Large intestine (tissue), 3 donors: ENCODE measurements around the gene TPCN1. TPM values are rescaled to one million over a fixed set of nuclear protein-coding genes. Genes with fewer than 3 reads are reported as not detected.
A peak's percentile ranks its signal among the peaks of the same experiment; 100 is the strongest.

Source experiments
- DNase-seq, 2 donors: peaks; one replicate each; pipeline versions ENCODE4 v3.0.0 to v3.0.0-alpha.2; 2013
- H3K27ac ChIP-seq: one replicate; pipeline ENCODE4 v1.5.1; 2013; ENCODE audit warnings: low read length
- H3K27me3 ChIP-seq: 2 replicates; pipeline ENCODE4 v1.6.1; 2013; ENCODE audit warnings: low read length; ENCODE audit not compliant: control insufficient read depth, insufficient read depth
- H3K36me3 ChIP-seq: 2 replicates; pipeline ENCODE4 v1.6.1; 2013; ENCODE audit warnings: low read length; ENCODE audit not compliant: control insufficient read depth, insufficient read depth
- H3K4me1 ChIP-seq: one replicate; pipeline ENCODE4 v1.6.1; 2013; ENCODE audit warnings: low read length; ENCODE audit not compliant: control insufficient read depth, insufficient read depth
- H3K4me3 ChIP-seq: one replicate; pipeline ENCODE4 v1.5.1; 2013; ENCODE audit warnings: low read length
- H3K9me3 ChIP-seq: one replicate; pipeline ENCODE4 v1.6.1; 2013; ENCODE audit warnings: mild to moderate bottlenecking, low read depth, low read length, moderate library complexity; ENCODE audit not compliant: control insufficient read depth
- WGBS: methylation state at CpG from one replicate; pipeline ENCODE4 v1.1.5; 2013; ENCODE audit warnings: low lambda C conversion rate; ENCODE audit not compliant: insufficient coverage; 5-methylcytosine and 5-hydroxymethylcytosine counted together
- polyA plus RNA-seq: library from polyadenylated mRNA; unstranded; fragments of 120-200 nt; gene quantifications from one replicate; pipeline ENCODE4 v1.2.1, GENCODE V29; 2013

The TPCN1 gene
- polyA plus RNA-seq, 1 donor = 65.5 TPM

DNA sequence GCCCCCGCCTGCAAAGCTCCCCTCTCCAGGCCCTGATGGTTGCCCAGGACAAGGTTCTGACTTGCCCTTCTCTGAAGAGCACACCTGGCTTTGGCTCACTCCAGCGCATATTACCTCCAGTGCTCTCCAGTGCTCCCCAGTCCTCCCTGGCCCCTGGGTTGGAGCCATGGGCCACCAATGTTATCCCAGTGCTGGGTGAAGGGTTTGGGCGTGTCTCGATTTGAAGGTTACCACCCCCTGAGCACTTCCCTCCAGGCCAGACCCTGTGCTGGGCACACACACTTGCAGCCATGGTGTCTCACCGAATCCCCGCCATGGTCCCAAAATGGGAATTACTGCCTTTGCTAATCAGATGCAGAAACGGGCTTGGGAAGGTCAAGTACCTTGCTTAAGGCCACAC lies 24.7 kb upstream of the TPCN1 start:
- Histone ChIP-seq H3K36me3 (peaks cover 10% of the 10 kb centered on the region), H3K4me1 (no peaks in the 10 kb centered on the region), H3K27me3 (no peaks in the 10 kb centered on the region), H3K27ac (no peak overlapping the region), H3K4me3 (no peak overlapping the region), H3K9me3 (no peaks in the 10 kb centered on the region)
- no CpG with 5 or more reads among the region's 7 CpGs for WGBS
- DNase-seq = no peak

DNA sequence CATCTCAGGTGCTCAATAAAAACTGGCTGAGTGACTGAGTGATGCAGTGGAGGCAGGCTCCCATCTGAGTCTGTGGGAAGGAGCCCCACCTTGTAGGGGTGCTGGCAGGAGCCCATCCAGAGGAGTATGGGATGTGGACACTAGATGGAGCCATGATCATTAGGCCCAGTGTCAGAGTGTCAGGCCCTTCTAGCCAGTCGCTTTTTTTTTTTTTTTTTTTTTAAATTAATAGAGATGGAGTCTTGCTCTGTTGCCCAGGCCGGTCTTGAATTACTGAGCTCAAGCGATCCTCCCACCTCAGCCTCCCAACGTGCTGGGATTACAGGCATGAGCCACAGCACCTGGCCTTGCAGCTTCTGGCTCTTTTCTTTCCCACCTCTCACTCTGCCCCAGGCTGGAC lies 24.3 kb upstream of the TPCN1 start:
- no peak overlapping the region for H3K4me3 ChIP-seq
- WGBS = 0% methylated on average over 1 of the region's 4 CpGs
- DNase-seq = peak; percentile 52 to 60
- no peaks in the 10 kb centered on the region for H3K9me3 ChIP-seq
- no peak overlapping the region for H3K27ac ChIP-seq
- H3K27me3 ChIP-seq = no peaks in the 10 kb centered on the region
- H3K4me1 ChIP-seq = no peaks in the 10 kb centered on the region
- H3K36me3 ChIP-seq = peaks cover 6% of the 10 kb centered on the region

DNA sequence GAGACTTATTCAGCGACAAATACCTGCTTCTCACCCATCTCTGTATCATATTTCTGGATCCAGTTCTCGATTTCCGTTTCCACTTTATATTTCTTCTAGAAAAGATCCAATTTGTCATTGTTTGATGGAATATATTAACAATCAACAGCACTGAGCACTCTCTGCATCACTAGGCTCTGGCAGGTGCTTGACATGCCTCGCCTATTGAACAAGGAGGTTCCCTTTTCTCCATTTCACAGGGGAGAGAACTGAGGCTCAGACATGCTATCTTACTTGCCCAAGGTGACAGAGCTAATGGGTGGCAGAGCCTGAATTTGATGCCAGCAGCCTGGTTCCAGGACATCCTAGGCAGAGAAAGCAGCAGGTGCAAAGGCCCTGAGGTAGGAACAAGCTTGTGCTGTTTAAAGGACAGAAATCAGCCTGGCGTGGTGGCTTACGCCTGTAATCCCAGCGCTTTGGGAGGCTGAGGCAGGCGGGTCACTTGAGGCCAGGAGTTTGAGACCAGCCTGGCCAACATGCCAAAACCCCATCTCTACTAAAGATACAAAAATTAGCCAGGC lies 23.7 kb upstream of the TPCN1 start:
- no peaks in the 10 kb centered on the region for H3K27me3 ChIP-seq
- H3K4me3 ChIP-seq = no peak overlapping the region
- H3K4me1 ChIP-seq = no peaks in the 10 kb centered on the region
- no peak for DNase-seq
- H3K36me3 ChIP-seq = peaks cover 2% of the 10 kb centered on the region
- no peaks in the 10 kb centered on the region for H3K9me3 ChIP-seq
- 100% methylated on average over 1 of the region's 8 CpGs for WGBS
- H3K27ac ChIP-seq = no peak overlapping the region

DNA sequence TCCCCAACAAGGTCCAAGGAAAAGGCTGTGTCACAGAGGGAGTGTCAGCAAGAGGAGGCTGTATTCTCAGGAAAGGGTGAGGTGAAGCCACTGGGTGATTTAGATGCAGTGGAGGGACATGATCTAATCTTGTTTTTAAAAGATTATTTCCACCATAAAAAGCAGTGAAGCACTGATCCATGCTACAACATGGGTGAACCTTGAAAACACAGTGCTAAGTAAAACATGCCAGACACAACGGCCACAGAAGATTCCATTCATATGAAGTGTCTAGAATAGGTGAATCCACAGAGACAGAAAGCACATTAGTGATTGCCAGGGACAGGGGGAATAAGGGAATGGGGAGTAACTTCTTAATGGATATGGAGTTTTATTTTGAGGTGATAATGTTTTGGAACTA lies 23.0 kb upstream of the TPCN1 start:
- Histone ChIP-seq H3K27ac (no peak overlapping the region), H3K9me3 (no peaks in the 10 kb centered on the region), H3K27me3 (no peaks in the 10 kb centered on the region), H3K4me1 (no peaks in the 10 kb centered on the region), H3K36me3 (no peaks in the 10 kb centered on the region), H3K4me3 (no peak overlapping the region)
- WGBS = no CpG with 5 or more reads among the region's 1 CpG
- DNase-seq = no peak

DNA sequence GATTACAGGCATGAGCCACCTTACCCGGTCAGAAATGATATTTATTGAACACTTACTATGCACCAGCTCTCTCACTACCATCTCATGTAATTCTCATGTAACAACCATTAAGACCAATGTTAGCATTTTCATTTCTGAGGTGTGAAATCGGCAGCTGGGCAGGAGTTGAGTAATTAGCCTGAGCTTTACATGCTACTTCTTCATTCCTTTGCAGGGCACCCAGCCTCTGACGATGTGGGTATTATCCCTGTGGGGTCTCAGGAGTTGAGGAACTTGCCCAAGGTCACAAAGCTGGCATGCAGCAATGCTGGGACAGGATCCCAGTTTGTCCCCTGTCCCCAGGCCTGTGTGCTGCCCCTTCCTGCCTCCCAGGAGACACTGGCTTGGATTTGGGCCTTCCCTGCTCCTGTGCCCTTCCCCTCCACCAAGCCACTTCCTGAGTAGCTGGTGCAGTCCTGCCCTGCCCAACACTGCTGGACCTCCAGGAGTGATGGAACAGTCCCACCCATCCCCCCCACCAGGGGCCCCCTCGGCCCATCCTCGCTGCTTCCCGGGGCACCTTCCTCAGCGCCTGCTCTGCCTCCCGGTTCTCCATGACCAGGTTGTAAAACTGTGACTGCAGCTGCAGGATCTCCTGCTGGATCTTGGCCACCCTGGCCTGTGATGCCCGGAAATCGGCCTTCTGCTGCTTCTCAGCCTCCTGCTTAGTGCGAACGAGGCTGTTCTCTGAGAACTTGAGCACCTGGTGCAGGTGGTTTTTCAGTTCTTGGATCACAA lies 21.1 kb upstream of the TPCN1 start:
- Histone ChIP-seq H3K4me3 (no peak overlapping the region), H3K4me1 (no peaks in the 10 kb centered on the region), H3K27me3 (no peaks in the 10 kb centered on the region), H3K36me3 (no peaks in the 10 kb centered on the region), H3K27ac (no peak overlapping the region), H3K9me3 (no peaks in the 10 kb centered on the region)
- 80% methylated on average over 1 of the region's 12 CpGs for WGBS
- no peak for DNase-seq

DNA sequence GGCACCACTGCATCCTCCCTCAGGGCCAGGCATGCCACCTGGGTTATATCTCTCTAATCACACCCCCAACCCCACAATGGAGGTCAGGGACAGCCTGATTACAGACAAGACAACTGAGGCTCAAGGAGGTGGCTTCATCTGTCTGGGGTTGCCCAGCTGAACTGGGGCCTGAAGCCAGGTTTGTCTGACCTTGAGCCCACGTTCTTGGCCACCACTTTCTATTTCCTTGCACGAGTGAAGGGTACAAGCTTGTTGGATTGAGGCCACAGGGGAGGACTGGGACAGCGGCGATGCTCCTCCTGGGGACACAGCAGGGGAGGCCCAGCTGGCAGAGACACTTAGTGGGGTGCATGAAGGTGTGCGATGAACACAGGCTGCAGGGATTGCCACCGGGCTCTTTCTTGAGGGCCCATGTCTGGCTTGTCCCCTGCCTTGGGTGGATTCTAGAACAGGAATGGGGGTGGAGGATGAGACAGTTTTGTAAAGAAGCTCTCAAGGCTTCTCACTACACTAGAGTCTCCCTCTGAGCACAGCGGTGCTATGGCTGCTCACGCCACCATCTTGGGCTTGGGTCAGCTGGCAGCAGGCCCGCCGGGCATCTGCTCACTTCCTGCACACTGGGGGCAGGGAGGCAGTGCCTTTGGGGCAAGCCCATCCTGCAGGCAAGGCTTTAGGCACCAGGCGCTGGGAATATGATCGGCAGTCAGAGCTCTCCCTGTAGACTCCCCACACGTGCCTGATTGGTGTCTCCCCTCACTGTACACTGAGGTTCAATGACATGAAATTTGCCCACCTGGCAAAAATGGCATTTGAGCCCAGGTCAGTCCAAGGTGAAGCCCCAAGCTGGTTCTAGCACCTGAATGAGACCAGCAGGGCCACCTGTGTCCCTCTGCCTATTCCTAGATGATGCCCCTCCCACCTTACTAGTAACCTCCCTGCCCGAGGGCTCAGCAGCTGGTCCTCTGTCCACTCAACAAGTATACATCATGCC lies 19.8 kb upstream of the TPCN1 start:
- WGBS = no CpG with 5 or more reads among the region's 14 CpGs
- H3K27ac ChIP-seq = no peak overlapping the region
- H3K36me3 ChIP-seq = no peaks in the 10 kb centered on the region
- no peak for DNase-seq
- no peak overlapping the region for H3K4me3 ChIP-seq
- no peaks in the 10 kb centered on the region for H3K4me1 ChIP-seq
- H3K9me3 ChIP-seq = no peaks in the 10 kb centered on the region
- no peaks in the 10 kb centered on the region for H3K27me3 ChIP-seq

DNA sequence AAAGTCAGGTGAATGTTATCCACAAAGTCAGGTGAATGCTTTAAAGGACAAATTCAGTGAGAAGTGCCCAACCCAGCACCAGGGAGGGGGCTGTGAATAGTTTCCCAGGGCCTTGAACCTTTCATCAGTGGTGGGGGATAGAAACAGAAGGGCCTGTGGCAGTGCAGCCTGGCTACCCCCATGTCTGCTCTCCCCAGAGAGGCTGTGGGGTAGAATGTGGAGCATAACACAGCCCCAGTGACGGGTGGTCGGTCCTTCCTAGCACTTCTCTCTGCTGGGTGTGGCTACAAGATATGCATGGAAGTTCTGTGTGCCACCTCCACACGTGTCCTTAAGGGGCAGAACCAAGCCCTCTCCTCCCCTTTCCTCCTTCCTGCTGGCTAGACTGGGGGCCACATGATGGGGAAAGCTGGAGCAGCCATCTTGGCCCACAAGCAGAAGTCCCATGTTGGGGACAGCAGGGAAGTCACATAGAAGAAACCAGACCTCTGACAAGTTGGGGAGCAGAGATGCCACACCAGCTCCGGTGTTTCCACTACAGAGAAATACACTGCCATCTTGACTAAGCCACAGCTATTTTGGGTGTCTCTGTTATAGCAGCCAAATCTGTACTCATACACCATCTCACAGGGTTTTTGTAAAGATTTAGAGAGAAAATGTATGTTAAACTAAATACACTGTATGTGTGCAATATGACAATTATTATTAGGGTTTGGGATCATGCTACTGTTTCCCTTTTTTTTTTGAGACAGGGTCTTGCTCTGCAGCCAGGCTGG lies 18.8 kb upstream of the TPCN1 start:
- Histone ChIP-seq H3K27ac (no peak overlapping the region), H3K9me3 (no peaks in the 10 kb centered on the region), H3K27me3 (no peaks in the 10 kb centered on the region), H3K36me3 (no peaks in the 10 kb centered on the region), H3K4me3 (no peak overlapping the region), H3K4me1 (no peaks in the 10 kb centered on the region)
- WGBS = no CpG with 5 or more reads among the region's 4 CpGs
- DNase-seq = no peak

DNA sequence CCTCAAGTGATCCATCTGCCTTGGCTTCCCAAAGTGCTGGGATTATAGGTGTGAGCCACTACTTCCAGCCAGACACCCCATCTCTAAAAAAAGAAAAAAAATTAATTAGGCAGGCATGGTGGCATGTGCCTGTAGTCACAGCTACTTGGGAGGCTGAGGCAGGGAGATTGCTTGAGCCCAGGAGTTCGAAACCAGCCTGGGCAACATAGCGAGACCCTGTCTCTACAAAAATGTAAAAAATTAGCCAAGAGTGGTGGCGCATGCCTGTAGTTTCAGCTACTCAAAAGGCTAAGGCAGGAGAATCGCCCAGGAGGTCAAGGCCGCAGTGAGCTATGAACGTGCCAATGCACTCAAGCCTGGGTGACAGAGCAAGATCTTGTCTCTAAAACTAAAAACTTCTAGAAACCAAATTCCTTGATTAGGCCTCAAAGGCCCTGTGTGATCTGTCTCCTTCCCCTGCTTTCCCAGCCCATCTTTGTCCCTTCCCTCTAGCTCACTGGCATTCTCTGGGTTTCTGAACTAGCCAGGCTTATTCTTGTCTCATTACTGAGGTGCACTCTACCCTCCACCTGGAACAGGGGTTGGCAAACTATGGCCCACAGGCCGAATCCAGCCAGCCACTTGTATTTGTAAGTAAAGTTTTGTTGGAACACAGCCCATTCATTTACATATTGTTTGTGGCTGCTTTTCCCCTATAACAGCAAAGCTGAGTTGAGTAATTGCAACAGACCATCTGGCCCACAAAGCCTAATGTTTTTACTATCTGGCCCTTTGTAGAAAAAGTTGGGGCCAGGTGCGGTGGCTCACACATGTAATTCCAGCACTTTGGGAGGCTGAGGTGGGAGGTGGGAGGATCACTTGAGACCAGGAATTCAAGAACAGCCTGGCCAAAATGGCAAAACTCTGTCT lies 17.2 kb upstream of the TPCN1 start:
- Histone ChIP-seq H3K4me1 (no peaks in the 10 kb centered on the region), H3K4me3 (no peak overlapping the region), H3K27ac (no peak overlapping the region), H3K9me3 (no peaks in the 10 kb centered on the region), H3K27me3 (no peaks in the 10 kb centered on the region), H3K36me3 (no peaks in the 10 kb centered on the region)
- WGBS = no CpG with 5 or more reads among the region's 8 CpGs
- DNase-seq = no peak

DNA sequence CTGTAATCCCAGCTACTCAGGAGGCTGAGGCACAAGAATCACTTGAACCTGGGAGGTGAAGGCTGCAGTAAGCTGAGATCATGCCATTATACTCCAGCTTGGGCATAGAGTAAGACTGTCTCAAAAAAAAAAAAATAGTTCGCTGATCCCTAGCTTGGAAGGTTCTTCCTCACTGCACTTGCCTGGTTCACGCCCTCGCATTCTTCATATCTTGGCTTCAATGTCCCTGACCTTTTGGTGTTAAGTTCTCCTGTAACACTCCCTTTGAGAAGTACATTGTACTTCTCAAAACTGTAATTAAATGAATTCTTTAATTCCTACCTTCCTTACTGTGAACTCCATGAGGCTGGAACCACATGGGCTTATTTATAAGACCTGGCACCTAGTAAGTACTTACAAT lies 16.5 kb upstream of the TPCN1 start:
- H3K4me1 ChIP-seq = no peaks in the 10 kb centered on the region
- no peak overlapping the region for H3K27ac ChIP-seq
- H3K36me3 ChIP-seq = no peaks in the 10 kb centered on the region
- 80% methylated on average over 2 of the region's 3 CpGs for WGBS
- H3K27me3 ChIP-seq = no peaks in the 10 kb centered on the region
- no peak overlapping the region for H3K4me3 ChIP-seq
- no peak for DNase-seq
- no peaks in the 10 kb centered on the region for H3K9me3 ChIP-seq
